Raji (cell line): ENCODE results near the gene PDE4B.

Experiments
- POLR2A ChIP-seq: IDR thresholded peaks from 2 replicates; pipeline ENCODE4 v1.6.1; 2011; ENCODE audit warnings: low read depth, low read length, control low read depth; ENCODE audit not compliant: insufficient read depth

The PDE4B gene

DNA sequence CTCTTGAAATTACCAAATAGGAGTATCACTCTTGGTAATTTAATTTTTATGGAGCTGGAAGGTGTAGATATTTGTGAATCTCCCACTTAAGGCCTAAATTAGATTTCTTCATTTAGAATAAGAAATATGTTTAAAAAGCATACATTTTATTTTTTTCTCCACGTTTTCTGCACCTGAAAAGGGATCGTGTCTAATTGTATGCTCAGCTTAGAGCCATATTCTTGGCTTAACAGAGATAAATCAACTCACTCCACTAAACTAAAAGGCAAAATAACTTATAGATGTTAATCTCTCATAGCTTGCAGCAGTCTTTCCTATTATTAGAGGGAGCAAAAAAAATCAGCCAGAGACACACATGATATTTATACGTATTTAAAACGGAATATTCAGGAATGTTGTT, 404.4 kb downstream of the PDE4B start:
- TF ChIP-seq POLR2A = no peak

DNA sequence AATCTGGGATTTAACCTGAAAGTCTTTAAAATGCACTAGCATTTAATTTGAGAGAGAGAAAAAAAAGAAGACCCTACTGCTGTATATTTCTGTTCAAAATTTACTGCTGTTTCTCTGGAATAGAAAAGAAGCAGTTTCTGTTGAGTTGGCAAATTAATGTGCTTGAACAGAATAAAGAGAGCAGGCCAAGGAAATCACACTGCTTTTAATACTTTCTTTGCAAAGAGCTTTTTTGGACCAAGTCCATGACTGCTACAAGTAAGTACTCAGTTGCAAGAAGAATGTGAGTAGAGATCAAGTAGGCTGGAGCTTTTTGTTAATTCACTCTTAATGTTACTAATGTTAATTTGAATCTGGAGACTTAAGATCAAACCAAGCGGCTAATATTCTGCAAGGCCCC, 405.1 kb downstream of the PDE4B start:
- no peak for TF ChIP-seq POLR2A

DNA sequence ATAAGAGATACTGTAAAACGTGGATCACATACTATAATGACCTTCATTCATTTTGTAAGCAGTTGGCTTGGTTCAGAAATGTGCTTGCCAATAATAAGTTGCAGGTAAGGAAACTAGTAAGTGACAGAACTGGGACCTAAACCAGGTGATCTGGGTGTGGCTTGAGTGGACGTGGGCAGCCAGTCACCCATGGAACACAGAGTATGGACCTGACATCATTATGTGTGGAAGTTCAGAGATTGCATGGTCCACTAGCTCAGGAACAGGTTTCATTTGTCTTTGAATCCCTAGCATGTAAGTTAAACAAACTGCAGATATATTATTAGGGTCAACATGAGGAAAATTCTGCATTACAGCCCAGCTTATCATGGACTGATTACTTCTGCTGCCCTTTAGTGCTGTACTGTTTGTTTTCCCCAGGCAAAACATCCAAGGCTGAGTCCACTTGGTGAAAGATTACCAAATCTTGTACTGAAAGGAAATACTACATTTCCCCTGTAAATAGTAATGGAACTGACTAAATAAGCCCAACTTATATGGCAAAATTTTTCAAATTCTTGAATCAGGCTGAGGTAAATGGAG, 414.0 kb downstream of the PDE4B start:
- TF ChIP-seq POLR2A = no peak

DNA sequence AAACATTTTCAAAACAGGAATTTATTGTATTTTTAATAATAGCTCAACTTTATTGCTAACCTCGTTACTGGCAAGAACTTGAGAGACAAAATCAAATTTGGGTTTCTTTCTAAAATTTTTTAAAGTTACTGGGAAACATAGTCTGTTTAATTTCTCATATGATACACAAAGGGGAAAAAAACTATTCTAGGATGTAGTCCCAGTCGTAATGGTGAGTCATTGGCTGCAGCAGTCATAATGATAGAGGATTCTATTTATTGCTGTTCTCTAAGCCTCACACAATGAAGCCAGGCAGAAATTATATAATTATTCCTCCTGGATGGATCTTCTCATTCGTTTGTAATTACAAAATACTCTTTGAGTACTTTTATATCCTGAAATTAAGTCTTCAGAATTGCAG, 414.8 kb downstream of the PDE4B start:
- no peak for TF ChIP-seq POLR2A

DNA sequence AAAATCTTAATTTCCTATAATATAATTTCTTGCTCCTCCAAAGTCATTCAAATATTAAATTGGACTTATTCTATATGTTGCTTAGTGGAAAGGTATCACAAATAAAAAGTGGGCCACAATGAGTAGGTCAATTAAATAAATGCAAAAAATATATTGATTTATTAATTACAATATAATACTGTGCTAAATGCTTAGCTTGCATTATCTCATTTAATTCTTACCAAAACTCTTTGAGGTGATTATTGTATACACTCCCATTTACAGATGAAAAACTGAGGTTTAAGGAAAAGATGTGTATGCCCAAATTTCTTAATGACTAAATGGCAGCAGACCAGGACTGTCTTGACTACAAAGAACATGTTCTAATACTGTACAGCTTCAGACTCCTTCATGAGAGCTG, 415.9 kb downstream of the PDE4B start:
- TF ChIP-seq POLR2A = no peak

DNA sequence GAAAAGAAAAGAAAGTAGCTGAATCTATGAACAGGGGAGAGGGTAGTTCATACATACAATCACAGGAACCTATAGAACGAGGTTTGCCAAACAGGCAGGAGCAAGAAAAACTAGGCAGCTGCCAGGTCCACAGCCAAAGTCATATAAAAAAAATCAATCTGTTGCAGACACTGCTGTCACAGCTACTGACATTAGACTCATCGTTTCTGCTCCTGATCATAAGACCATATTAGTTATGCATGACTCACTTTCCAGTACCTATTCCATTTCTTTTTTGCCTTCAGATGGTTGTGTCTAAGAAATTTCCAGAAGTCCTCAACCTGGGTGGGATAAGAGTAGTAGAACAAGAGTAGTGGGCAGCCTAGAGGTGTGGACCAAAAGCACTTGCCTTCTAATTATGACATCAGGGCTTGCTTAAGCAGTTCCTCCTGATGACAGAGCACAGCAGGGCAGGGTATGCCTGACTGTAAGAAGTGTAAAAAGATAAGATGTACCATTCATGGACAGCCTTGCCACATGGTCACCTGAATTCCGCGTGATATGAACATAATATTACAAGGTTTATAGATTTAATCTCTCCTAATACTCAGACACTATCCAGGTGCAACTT, 418.0 kb downstream of the PDE4B start:
- no peak for TF ChIP-seq POLR2A

DNA sequence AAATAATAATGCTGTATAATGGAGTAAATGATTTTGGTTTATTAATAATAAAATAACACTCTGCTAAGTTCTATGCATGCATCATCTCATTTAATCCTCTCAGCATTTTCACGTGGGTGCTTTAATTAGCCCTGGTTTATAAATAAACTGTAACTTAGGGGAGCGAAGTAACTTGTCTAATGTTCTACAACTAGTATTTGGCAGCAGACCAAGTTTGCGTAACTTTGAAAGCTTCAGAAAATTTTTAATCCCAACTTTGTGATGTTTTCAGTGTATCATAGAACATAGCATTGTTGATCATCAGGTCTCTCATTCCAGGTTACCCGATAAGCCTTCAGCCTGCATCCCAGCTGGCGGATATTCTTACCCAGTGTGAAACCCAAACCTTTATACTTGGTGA, 418.8 kb downstream of the PDE4B start:
- no peak for TF ChIP-seq POLR2A

DNA sequence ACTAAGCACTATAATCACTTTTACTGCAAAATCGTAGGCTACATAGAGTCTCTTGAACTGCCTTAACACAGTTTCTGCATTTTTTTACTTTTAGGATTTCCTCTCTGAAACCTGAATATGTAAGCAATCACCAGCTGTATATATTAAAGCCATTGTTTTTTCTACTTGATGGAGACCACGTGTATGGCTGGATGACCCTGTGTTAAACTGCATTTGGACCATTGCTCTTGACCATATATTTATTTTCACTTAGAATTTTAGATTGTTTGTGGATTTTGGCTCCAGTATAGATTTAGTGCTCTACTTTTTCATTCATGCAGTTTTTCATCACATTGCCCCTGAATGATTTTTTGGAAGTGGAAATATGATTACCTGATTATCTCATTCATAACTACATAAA, 420.8 kb downstream of the PDE4B start:
- no peak for TF ChIP-seq POLR2A

DNA sequence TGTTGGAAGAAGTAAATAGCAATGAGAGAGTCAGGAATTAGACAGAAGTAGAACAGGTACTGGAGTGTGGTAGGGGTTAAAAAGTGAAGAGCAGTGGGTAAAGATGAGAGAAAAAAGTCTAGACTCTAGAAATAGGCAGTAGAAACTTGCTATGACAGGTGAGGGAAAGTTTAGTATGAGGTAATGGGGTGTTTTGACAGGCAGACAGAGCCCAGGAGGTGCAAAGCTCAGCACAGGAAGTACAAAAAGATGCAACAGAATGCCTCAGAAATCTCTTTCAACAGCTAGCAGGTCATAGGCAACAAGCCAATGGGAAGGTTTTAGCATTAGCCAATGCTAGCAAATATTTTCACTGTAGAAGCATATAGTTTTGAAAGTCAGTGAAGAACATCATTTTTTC, 422.2 kb downstream of the PDE4B start:
- TF ChIP-seq POLR2A = no peak

DNA sequence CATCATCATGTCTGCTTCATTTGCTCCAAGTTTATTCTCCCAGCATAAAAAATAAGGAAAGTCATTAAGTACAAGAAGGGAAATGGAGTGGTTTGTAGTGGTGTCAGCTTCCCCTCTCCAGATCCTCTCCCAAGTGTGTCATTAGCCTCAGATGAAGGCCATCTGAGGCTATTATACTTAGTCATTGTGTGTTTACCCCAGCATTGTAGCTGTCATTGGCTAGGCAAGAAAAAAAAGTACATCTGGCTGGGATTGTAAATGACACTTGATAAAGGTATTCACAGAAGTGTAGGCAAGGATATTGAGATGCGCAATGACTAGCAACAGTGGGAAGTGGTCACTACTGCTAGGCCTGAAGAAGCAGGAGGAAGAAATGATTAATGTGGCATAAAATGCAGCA, 424.3 kb downstream of the PDE4B start:
- TF ChIP-seq POLR2A = no peak

DNA sequence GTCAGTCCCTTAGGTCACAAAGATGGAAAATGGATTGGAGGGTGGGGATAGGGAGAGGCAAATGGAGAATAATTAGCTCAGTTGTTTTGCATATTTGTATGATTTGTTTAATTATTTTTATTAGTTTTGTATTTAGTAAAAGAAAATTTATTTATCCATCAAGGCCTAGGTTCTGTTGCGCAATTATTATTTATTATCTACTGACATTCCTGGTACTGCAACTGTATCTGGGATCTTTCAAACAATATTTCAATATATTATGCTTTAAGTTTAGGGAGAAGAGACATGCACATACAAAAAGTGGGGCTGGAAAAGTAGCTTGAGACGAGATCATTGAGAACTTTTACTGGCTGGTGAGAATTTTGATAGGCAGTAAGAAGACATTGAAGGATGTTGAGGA, 424.9 kb downstream of the PDE4B start:
- no peak for TF ChIP-seq POLR2A

DNA sequence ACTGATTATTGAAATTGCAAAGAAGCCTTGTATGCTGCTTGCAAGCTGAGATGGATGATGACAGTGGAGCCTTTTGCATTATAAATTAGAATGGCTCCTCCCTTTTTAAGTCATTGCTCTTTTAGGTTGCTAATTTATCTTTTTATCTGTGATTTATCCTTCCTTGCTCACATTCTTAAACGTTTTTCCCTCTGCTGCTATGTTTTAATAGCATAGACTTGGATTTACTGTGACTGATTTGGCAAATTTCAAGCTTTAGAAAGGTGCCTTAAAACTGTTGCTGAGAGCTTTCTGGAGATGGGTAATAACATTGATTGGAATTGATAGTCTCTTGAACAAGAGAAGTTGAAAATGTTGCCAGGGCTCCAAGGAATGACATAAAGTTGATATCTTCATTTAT, 427.8 kb downstream of the PDE4B start:
- no peak for TF ChIP-seq POLR2A

DNA sequence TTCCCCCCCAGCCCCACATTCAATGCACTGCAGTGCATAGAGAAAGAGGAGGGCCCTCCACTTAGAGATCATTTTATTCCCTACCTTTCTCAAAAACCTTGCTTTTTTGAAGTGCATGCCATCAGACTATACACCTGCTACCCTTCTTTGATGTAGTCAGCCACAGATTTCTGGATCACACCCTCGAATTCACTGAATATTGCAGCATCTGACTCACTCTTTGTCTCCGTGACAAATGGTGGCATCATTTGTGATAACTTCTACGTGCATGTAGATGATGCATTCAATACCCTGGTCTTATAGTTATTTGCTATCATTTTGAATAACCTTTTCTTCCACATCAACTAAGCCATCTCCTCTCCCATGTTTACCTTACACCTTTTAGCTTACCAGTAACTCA, 431.0 kb downstream of the PDE4B start:
- no peak for TF ChIP-seq POLR2A

DNA sequence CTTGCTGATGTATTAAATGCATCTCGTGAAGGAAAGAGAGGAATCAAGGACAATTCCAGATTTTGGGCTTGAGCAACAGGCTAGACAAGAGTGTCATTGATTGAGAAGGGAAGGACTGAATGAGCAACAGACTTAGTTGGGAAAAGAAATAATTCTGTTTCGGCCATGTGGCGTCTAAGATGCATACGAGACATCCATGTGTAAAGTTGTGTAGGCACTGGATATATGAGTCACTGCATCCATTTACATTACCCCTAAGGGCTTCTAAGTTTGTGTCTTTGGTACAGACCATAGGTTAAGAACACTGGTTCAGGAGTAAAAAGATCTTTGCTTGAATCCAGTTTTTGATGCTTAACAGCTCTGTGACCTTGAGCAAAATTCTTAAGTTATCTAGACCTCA, 434.3 kb downstream of the PDE4B start:
- no peak for TF ChIP-seq POLR2A

DNA sequence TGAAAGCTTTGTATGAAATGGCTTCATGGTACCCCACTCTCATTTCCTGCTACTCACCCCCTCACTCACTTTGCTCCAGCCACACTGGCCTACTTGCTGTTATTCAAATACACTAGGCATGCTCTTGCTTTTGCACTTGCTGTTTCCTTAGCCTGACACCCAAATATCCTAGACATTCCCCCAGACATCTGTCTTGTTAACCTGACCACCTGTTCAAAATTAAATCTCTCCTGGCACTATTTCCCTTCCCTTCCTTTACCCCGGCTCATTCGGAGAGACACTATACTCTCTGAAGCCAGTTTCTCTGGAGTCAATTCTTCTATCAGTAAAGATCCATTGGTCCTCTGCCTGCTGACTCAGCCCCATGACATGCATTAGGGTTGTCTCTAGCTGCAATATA, 435.3 kb downstream of the PDE4B start:
- no peak for TF ChIP-seq POLR2A

DNA sequence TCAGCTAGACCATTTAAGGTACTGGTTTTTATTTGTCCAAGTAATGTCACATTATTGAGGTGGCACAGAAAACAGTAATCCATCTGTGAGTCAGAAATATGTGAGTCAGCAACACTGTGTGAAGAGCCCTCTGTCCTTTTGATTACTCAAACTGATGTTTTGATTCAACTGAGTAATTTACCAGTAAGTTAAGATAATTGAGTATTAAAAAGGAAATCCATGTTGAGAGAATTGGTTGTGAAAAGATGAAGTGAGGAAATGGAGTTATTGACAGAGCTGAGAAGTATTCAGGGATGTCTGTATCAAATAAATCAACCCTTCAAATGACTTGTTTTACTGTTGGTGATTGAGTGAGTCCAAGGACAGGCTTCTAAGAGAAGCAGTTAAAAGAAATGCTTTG, 438.5 kb downstream of the PDE4B start:
- TF ChIP-seq POLR2A = no peak
